Panc1 (cell line): ENCODE results near the gene NFATC2.

ENCODE experiments used
- CTCF ChIP-seq: fragments of 450-650 bp; IDR thresholded peaks from 2 replicates; pipeline ENCODE4 v1.5.1; 2017; ENCODE audit warnings: mild to moderate bottlenecking
- POLR2AphosphoS5 ChIP-seq: IDR thresholded peaks from 2 replicates; pipeline ENCODE4 v1.6.1; 2012; ENCODE audit warnings: mild to moderate bottlenecking, low read depth, low read length, moderate library complexity
- REST ChIP-seq, 2 experiments: IDR thresholded peaks; 2 replicates each; pipeline ENCODE4 v1.6.1; 2011 to 2012; ENCODE audit warnings: low read depth in 2 of 2, control low read depth in 1 of 2, low read length in 1 of 2, mild to moderate bottlenecking in 1 of 2, moderate library complexity in 1 of 2; ENCODE audit not compliant: insufficient read depth in 1 of 2
- SIN3A ChIP-seq: IDR thresholded peaks from 2 replicates; pipeline ENCODE4 v1.6.1; 2012; ENCODE audit warnings: low read depth, mild to moderate bottlenecking, low read length, moderate library complexity, borderline replicate concordance; ENCODE audit not compliant: insufficient read depth
- TCF7L2 ChIP-seq: IDR thresholded peaks from 2 replicates; pipeline ENCODE4 v1.6.1; 2011; ENCODE audit warnings: mild to moderate bottlenecking, low read depth, low read length, inconsistent platforms

- TF ChIP-seq CTCF (no peak), POLR2AphosphoS5 (no peak), TCF7L2 (no peak), SIN3A (no peak), REST (IDR thresholded peaks at IDR 0.05; ENCODE audit: insufficient read depth in 1 of 2, low read depth in 2 of 2, low read length in 1 of 2) (no peak)
These were observed 130.6 kb downstream of the NFATC2 start for GRCh38 chr20:51411870-51412269.
